Hepatocyte (in vitro differentiated cells): ENCODE results near the gene KRT222.

Source experiments
- EZH2 ChIP-seq: fragments of 200-600 bp; sonication (generic); IDR thresholded peaks from 2 replicates; pipeline ENCODE4 v1.6.1; 2016; ENCODE audit warnings: antibody characterized with exemption, mild to moderate bottlenecking, borderline replicate concordance
- TF ChIP-seq, protein P1 (sequence below): fragments of 200-600 bp; sonication (generic); IDR thresholded peaks from 2 replicates; pipeline ENCODE4 v1.5.1; 2016; ENCODE audit warnings: antibody characterized with exemption, mild to moderate bottlenecking; ENCODE audit not compliant: poor library complexity

DNA sequence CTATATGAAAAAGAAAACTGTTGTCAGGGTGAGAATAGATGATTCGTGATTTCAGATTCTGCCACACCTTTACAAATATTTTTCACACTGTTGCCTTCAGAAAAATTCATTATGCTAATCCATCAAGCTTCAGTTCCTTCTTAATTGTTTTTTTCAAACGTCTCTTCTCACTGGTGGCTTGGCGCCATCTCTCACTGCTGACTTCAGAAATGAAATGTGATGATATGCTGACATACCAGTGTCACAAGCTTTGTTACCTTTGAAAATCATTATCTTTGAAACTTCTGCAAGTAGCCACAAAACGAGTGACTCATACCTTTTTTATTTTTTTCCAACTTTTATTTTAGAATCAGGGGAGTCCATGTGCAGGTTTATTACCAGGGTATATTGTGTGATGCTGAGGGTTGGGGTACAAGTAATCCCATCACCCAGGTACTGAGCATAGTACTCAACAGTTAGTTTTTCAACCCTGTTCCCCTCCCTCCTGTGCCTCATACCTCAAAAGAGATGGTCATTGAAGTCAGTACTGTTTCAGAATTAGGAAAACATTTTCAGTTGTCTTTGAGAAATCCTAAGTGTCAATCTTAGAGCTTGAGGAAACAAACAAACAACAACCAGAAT is 14.0 kb upstream of the KRT222 start:
- TF ChIP-seq, protein P1, sequence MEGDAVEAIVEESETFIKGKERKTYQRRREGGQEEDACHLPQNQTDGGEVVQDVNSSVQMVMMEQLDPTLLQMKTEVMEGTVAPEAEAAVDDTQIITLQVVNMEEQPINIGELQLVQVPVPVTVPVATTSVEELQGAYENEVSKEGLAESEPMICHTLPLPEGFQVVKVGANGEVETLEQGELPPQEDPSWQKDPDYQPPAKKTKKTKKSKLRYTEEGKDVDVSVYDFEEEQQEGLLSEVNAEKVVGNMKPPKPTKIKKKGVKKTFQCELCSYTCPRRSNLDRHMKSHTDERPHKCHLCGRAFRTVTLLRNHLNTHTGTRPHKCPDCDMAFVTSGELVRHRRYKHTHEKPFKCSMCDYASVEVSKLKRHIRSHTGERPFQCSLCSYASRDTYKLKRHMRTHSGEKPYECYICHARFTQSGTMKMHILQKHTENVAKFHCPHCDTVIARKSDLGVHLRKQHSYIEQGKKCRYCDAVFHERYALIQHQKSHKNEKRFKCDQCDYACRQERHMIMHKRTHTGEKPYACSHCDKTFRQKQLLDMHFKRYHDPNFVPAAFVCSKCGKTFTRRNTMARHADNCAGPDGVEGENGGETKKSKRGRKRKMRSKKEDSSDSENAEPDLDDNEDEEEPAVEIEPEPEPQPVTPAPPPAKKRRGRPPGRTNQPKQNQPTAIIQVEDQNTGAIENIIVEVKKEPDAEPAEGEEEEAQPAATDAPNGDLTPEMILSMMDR = no peak
- no peak for TF ChIP-seq EZH2
